Trophoblast cell (in vitro differentiated cells and primary cell): ENCODE measurements around the gene UBE2D1.

Experiments used
- DNase-seq, 2 donors: peaks; one replicate each; pipeline ENCODE4 v3.0.0-alpha.2; 2016
- H2AFZ ChIP-seq: 2 replicates; pipeline ENCODE4 v1.6.1; 2013; ENCODE audit warnings: low read length, moderate library complexity, mild to moderate bottlenecking; ENCODE audit not compliant: insufficient read depth, poor library complexity
- H2AK5ac ChIP-seq: 2 replicates; pipeline ENCODE4 v1.6.1; 2013; ENCODE audit warnings: mild to moderate bottlenecking, low read length
- H2BK120ac ChIP-seq: 2 replicates; pipeline ENCODE4 v1.6.1; 2013; ENCODE audit warnings: low read length, mild to moderate bottlenecking, moderate library complexity; ENCODE audit not compliant: insufficient read depth, poor library complexity
- H2BK12ac ChIP-seq: 2 replicates; pipeline ENCODE4 v1.6.1; 2013; ENCODE audit warnings: mild to moderate bottlenecking, low read length, moderate library complexity
- H2BK5ac ChIP-seq: 2 replicates; pipeline ENCODE4 v1.6.1; 2013; ENCODE audit warnings: low read length, low read depth, moderate library complexity, mild to moderate bottlenecking; ENCODE audit not compliant: poor library complexity
- H3K14ac ChIP-seq: 2 replicates; pipeline ENCODE4 v1.6.1; 2013; ENCODE audit warnings: mild to moderate bottlenecking, low read length
- H3K18ac ChIP-seq: 2 replicates; pipeline ENCODE4 v1.6.1; 2013; ENCODE audit warnings: mild to moderate bottlenecking, low read length
- H3K23ac ChIP-seq: 2 replicates; pipeline ENCODE4 v1.6.1; 2013; ENCODE audit warnings: low read length
- H3K27ac ChIP-seq: 2 replicates; pipeline ENCODE4 v1.5.1; 2013; ENCODE audit warnings: low read depth, mild to moderate bottlenecking, inconsistent platforms, low read length, moderate library complexity
- H3K27me3 ChIP-seq: 2 replicates; pipeline ENCODE4 v1.6.1; 2013; ENCODE audit warnings: inconsistent platforms, mild to moderate bottlenecking, low read length, moderate library complexity; ENCODE audit not compliant: insufficient read depth
- H3K36me3 ChIP-seq, 2 experiments: 1 replicate in 1 of 2; 2 replicates in 1 of 2; pipeline ENCODE4 v1.6.1; 2013; ENCODE audit warnings: low read length in 2 of 2, mild to moderate bottlenecking in 2 of 2, moderate library complexity in 1 of 2; ENCODE audit not compliant: insufficient read depth in 2 of 2, control insufficient read depth in 1 of 2
- H3K4ac ChIP-seq: 2 replicates; pipeline ENCODE4 v1.6.1; 2013; ENCODE audit warnings: low read depth, mild to moderate bottlenecking, low read length, moderate library complexity
- H3K4me1 ChIP-seq, 2 experiments: 1 replicate in 1 of 2; 2 replicates in 1 of 2; pipeline ENCODE4 v1.6.1; 2013; ENCODE audit warnings: low read length in 2 of 2, mild to moderate bottlenecking in 2 of 2, moderate library complexity in 1 of 2; ENCODE audit not compliant: insufficient read depth in 2 of 2, control insufficient read depth in 1 of 2
- H3K4me2 ChIP-seq: 2 replicates; pipeline ENCODE4 v1.6.1; 2013; ENCODE audit warnings: inconsistent platforms, mild to moderate bottlenecking, low read length, moderate library complexity
- H3K4me3 ChIP-seq: 2 replicates; pipeline ENCODE4 v1.5.1; 2013; ENCODE audit warnings: mild to moderate bottlenecking, low read depth, low read length, inconsistent platforms
- H3K79me1 ChIP-seq: one replicate; pipeline ENCODE4 v1.6.1; 2013; ENCODE audit warnings: low read length
- H3K79me2 ChIP-seq: 2 replicates; pipeline ENCODE4 v1.6.1; 2013; ENCODE audit warnings: low read length, mild to moderate bottlenecking; ENCODE audit not compliant: control insufficient read depth, insufficient read depth, poor library complexity
- H3K9ac ChIP-seq: 2 replicates; pipeline ENCODE4 v1.6.1; 2013; ENCODE audit warnings: mild to moderate bottlenecking, low read length
- H3K9me3 ChIP-seq: 2 replicates; pipeline ENCODE4 v1.6.1; 2013; ENCODE audit warnings: low read depth, mild to moderate bottlenecking, control low read depth, inconsistent platforms, low read length; ENCODE audit not compliant: insufficient read depth
- H4K12ac ChIP-seq: 2 replicates; pipeline ENCODE4 v1.6.1; 2013; ENCODE audit warnings: low read depth, mild to moderate bottlenecking, low read length, moderate library complexity
- H4K8ac ChIP-seq: 2 replicates; pipeline ENCODE4 v1.6.1; 2013; ENCODE audit warnings: low read depth, mild to moderate bottlenecking, low read length, moderate library complexity
- H4K91ac ChIP-seq: one replicate; pipeline ENCODE4 v1.6.1; 2013; ENCODE audit warnings: low read depth, mild to moderate bottlenecking, low read length, moderate library complexity
- WGBS: extraction: QIAGEN DNeasy Blood & Tissue Kit; methylation state at CpG from one replicate; pipeline ENCODE4 v1.1.7; 2013; ENCODE audit warnings: missing lambda C conversion rate; ENCODE audit not compliant: insufficient read length, insufficient coverage; ENCODE audit errors: extremely low coverage; 5-methylcytosine and 5-hydroxymethylcytosine counted together

The UBE2D1 gene

DNA sequence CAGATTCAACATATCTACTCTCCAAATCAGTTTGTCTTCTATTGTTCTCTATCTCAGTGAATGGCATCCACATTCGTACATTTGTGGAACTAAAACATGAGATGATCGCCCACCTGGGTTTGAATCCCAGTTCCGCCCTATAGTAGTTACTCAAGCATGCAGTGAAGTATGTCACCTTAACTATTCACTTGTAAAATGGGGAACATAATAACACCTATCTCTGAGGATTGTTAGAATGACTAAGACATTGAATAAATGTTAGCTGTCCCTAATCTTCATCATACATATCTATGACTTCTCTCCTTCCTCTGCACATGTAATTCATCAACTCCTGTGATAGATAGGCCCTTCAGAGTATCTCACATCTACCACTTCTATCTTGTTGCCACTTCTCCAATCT, 24.7 kb downstream of the UBE2D1 start:
- no peak overlapping the region for H3K4me2 ChIP-seq
- DNase-seq = no peak
- H4K12ac ChIP-seq = no peak overlapping the region
- H3K27ac ChIP-seq = no peak overlapping the region
- no peak overlapping the region for H3K4me3 ChIP-seq
- H2AK5ac ChIP-seq = no peak overlapping the region
- no peak overlapping the region for H3K18ac ChIP-seq
- no peaks in the 10 kb centered on the region for H3K36me3 ChIP-seq
- no peak overlapping the region for H2BK5ac ChIP-seq
- H4K8ac ChIP-seq = no peak overlapping the region
- H3K27me3 ChIP-seq = no peaks in the 10 kb centered on the region
- H3K79me2 ChIP-seq = no peaks in the 10 kb centered on the region
- no peaks in the 10 kb centered on the region for H3K9me3 ChIP-seq
- no peak overlapping the region for H3K9ac ChIP-seq
- no peak overlapping the region for H2AFZ ChIP-seq
- H3K14ac ChIP-seq = no peak overlapping the region
- no peak overlapping the region for H3K4ac ChIP-seq
- no CpG with 5 or more reads among the region's 3 CpGs for WGBS
- no peaks in the 10 kb centered on the region for H3K79me1 ChIP-seq
- no peak overlapping the region for H2BK12ac ChIP-seq
- H2BK120ac ChIP-seq = no peak overlapping the region
- H4K91ac ChIP-seq = no peak overlapping the region
- H3K4me1 ChIP-seq = peaks cover 2 to 3% of the 10 kb centered on the region in 2 experiments
- no peak overlapping the region for H3K23ac ChIP-seq

DNA sequence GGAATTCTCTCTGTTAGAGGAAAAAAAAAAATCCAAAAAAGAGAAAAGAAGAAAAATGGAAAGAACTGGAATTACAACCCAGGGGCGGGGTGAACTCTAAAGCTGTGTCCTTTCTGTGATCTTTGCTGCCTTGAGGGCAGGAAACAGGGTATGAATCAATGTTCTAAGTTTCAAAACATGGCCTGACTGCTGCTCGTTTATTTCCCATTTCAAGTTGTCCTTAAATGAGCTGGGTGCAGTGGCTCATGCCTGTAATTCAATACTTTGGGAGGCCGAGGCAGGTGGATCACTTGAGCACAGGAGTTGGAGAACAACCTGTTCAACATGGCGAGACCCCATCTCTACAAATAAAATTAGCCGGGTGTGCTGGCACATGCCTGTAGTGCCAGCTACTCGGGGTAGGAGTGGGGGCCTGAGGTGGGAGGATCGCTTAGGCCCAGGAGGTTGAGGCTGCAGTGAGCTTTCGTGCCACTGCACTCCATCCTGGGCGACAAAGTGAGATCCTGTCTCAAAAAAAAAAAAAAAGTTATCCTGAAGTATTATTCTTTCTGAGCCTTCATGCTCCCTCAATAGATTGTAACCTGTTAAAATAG, 25.7 kb downstream of the UBE2D1 start:
- no peaks in the 10 kb centered on the region for H3K9me3 ChIP-seq
- H4K12ac ChIP-seq = no peak overlapping the region
- H3K4ac ChIP-seq = no peak overlapping the region
- H2AK5ac ChIP-seq = no peak overlapping the region
- H2BK12ac ChIP-seq = no peak overlapping the region
- peaks cover 0 to 2% of the 10 kb centered on the region in 2 experiments for H3K36me3 ChIP-seq
- no peak overlapping the region for H4K91ac ChIP-seq
- no peak overlapping the region for H3K27ac ChIP-seq
- H3K27me3 ChIP-seq = no peaks in the 10 kb centered on the region
- no peaks in the 10 kb centered on the region for H3K79me1 ChIP-seq
- H3K4me1 ChIP-seq = peaks cover 2 to 3% of the 10 kb centered on the region in 2 experiments
- DNase-seq = no peak
- no peak overlapping the region for H3K4me2 ChIP-seq
- no peaks in the 10 kb centered on the region for H3K79me2 ChIP-seq
- WGBS = no CpG with 5 or more reads among the region's 9 CpGs
- H4K8ac ChIP-seq = no peak overlapping the region
- no peak overlapping the region for H3K18ac ChIP-seq
- no peak overlapping the region for H3K4me3 ChIP-seq
- no peak overlapping the region for H3K23ac ChIP-seq
- no peak overlapping the region for H3K14ac ChIP-seq
- no peak overlapping the region for H3K9ac ChIP-seq
- H2BK120ac ChIP-seq = no peak overlapping the region
- no peak overlapping the region for H2AFZ ChIP-seq
- H2BK5ac ChIP-seq = no peak overlapping the region

DNA sequence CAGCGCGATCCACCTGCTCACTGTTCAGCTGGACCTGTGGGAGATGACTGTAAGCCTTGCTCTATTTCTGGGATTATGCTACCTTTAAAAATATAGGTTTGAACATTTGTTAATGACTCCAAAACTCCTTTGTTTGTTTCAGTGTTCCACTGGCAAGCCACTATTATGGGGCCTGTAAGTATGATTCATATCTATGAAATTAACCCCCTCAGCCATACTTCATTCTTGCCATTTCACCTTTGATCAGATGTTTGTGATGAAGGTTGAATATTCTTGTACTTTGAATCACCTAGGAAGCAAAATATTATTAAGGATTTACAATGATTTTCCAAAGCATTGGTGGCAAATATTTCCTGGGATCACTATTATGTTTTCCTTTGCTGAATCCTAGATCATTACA, 26.5 kb downstream of the UBE2D1 start:
- H3K27ac ChIP-seq = no peak overlapping the region
- H2BK12ac ChIP-seq = no peak overlapping the region
- H4K12ac ChIP-seq = no peak overlapping the region
- H3K18ac ChIP-seq = no peak overlapping the region
- H2AK5ac ChIP-seq = no peak overlapping the region
- H3K9ac ChIP-seq = no peak overlapping the region
- H3K4me3 ChIP-seq = no peak overlapping the region
- no peak overlapping the region for H3K4me2 ChIP-seq
- H3K14ac ChIP-seq = no peak overlapping the region
- H4K91ac ChIP-seq = no peak overlapping the region
- no peaks in the 10 kb centered on the region for H3K79me1 ChIP-seq
- no peak overlapping the region for H2BK120ac ChIP-seq
- no peaks in the 10 kb centered on the region for H3K9me3 ChIP-seq
- H2BK5ac ChIP-seq = no peak overlapping the region
- no peaks in the 10 kb centered on the region for H3K79me2 ChIP-seq
- H2AFZ ChIP-seq = no peak overlapping the region
- H3K4ac ChIP-seq = no peak overlapping the region
- WGBS = no CpG with 5 or more reads among the region's 2 CpGs
- no peak overlapping the region for H4K8ac ChIP-seq
- H3K4me1 ChIP-seq = peaks cover 2 to 3% of the 10 kb centered on the region in 2 experiments
- peaks cover 0 to 2% of the 10 kb centered on the region in 2 experiments for H3K36me3 ChIP-seq
- H3K27me3 ChIP-seq = no peaks in the 10 kb centered on the region
- DNase-seq = no peak
- no peak overlapping the region for H3K23ac ChIP-seq

DNA sequence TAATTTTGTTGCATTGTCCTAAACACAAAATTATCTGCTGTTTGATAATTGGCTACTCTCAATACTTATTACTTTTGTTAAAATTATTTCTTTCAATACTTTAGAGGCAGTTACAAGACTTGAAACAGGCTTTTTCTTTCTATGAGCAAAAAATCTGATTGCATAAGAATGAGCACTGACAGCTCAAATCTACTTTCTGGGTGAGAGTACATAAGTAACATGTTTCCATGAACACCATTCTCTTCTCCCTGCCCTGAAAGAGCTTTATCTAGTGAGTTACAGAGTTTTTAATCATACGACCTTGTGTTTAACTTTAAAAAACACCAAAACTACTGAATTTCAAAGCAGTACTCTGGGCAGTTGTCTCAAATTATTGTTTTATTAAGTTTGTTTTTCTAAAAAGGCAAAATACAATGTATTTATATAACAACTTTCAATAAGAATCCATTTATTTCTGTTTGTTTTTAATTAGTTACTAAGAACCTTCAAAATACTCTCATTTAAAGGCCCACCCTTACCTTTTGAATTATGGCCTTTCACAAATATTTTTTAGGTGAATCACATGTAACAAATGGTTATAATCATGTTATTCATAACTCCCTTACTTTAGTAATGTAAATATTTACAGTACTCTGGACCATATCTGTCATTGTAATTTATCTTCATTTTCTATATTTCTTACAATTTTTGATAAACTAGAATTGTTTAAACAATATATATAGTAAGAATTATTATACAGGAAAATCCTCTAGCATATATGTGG, 27.4 kb downstream of the UBE2D1 start:
- Histone ChIP-seq H3K9me3 (no peaks in the 10 kb centered on the region), H3K4me1 (peaks cover 2 to 3% of the 10 kb centered on the region in 2 experiments), H4K12ac (no peak overlapping the region), H2BK5ac (no peak overlapping the region), H3K27me3 (no peaks in the 10 kb centered on the region), H4K91ac (no peak overlapping the region), H3K79me2 (no peaks in the 10 kb centered on the region), H3K9ac (no peak overlapping the region), H2AK5ac (no peak overlapping the region), H4K8ac (no peak overlapping the region), H3K18ac (no peak overlapping the region), H3K79me1 (no peaks in the 10 kb centered on the region), H3K23ac (no peak overlapping the region), H2BK12ac (no peak overlapping the region), H2BK120ac (no peak overlapping the region), H3K4me2 (no peak overlapping the region), H3K27ac (no peak overlapping the region), H3K36me3 (peaks cover 0 to 4% of the 10 kb centered on the region in 2 experiments), H3K4ac (no peak overlapping the region), H3K4me3 (no peak overlapping the region), H3K14ac (no peak overlapping the region), H2AFZ (no peak overlapping the region)
- no CpG with 5 or more reads among the region's 1 CpG for WGBS
- peak in 1 of 2 donors; percentile 18 for DNase-seq
